ENCODE measurements around the gene VOPP1.

The VOPP1 gene

GRCh38 chr7:55432939-55433784 lies 139.1 kb downstream of the VOPP1 start:
- no peak for DNase-seq (ENCODE audit: low read depth)

GRCh38 chr7:55432506-55432905 lies 139.8 kb downstream of the VOPP1 start:
- no peak for DNase-seq (ENCODE audit: low read depth)

GRCh38 chr7:55431898-55432297 lies 140.4 kb downstream of the VOPP1 start:
- DNase-seq (ENCODE audit: low read depth), result no peak

GRCh38 chr7:55429835-55430499 lies 142.3 kb downstream of the VOPP1 start:
- no peak for DNase-seq (ENCODE audit: low read depth)

GRCh38 chr7:55427800-55428199 lies 144.5 kb downstream of the VOPP1 start:
- no peak for DNase-seq (ENCODE audit: low read depth)

- DNase-seq (ENCODE audit: low read depth), result no peak
These were observed 145.0 kb downstream of the VOPP1 start for GRCh38 chr7:55427342-55427741.

- DNase-seq (ENCODE audit: low read depth), result no peak
These were observed 145.6 kb downstream of the VOPP1 start for GRCh38 chr7:55426676-55427075.

GRCh38 chr7:55425141-55425752 lies 147.1 kb downstream of the VOPP1 start:
- DNase-seq (ENCODE audit: low read depth), result no peak

- DNase-seq (ENCODE audit: low read depth), result no peak
These were observed 148.4 kb downstream of the VOPP1 start for GRCh38 chr7:55423891-55424290.

- no peak for DNase-seq (ENCODE audit: low read depth)
These were observed 149.0 kb downstream of the VOPP1 start for GRCh38 chr7:55423277-55423711.

Data from stimulated activated CD8-positive, alpha-beta memory T cell treated with anti-CD3 and anti-CD28 coated beads, Interleukin-15, amount 100 ng/mL, for 1 hour (primary cell).